Stimulated activated CD8-positive, alpha-beta memory T cell treated with anti-CD3 and anti-CD28 coated beads, Interleukin-12 subunit alpha, Interleukin-12 subunit beta, amount 100 ng/mL, for 24 hours (primary cell): Measurements from ENCODE around the gene FMNL3.

Source experiments
- DNase-seq: peaks from one replicate; pipeline ENCODE4 v3.0.0-alpha.2; 2020; ENCODE audit errors: extremely low read depth

The FMNL3 gene

DNA sequence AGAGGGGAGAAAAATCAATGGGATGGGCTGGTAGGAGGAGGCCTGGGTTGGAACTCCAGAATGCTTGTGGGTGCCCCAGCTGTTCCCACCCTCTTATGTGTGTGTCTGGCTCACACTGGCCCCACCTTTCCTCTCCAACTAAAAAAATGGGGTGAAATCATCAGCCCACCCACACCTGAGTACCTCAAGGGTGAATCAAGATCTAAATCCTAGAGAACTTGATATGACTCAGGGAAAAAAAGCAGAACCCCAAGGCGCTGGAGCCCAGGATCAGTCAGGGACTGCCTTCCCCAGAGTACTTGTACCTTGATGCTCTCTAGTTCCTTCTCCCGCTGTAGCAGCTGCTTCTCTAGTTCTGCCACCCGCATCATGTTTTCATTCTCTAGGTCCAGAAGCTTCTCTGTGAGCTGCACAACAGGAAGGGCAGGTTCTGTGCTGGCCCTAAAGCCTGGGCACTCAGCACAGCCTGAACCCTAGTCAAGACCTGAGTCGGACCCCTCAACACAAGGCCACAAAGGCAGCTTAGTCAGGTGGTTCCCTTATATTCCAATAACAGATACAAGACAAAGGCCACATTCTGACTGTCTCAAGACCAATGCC is 54.2 kb downstream of the FMNL3 start:
- DNase-seq = no peak

DNA sequence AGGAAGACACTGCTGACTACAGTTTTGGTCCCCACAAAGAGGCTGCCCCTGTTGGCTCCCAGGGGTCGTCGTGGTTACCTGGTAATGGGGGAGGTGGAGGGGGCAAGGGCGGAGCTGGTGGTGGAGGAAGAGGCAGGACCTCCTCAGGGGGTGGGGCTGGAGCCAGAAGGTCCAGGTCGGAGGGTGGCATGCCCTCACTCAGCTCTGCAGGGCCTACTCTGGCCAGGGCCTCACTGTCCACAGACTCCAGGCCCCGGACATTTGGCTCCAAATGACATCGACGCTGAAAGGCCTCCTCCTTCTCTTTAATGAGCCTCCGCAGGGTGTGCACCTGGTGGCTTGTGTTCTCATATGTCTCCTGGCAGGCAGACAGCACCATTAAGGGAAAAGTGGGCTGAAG is 55.4 kb downstream of the FMNL3 start:
- DNase-seq = no peak

DNA sequence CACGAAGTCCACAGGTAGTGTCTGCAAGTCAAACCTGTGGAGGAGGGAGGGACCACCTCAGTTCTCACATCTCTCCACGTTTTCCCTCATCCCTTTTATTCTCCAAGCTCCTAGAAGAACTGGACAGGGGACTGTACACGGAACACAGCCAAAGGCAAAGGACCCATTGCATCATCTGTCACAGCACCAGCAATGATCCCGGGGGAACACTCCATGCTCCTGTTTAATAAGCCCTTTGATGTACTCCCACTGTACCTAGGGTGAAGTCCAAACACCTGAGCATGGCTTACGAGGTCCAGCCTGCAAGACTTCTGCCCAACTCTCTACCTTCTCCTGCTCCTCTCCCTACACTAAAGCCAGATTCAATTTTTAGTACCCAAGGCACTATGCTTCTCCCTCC is 57.3 kb downstream of the FMNL3 start:
- no peak for DNase-seq

DNA sequence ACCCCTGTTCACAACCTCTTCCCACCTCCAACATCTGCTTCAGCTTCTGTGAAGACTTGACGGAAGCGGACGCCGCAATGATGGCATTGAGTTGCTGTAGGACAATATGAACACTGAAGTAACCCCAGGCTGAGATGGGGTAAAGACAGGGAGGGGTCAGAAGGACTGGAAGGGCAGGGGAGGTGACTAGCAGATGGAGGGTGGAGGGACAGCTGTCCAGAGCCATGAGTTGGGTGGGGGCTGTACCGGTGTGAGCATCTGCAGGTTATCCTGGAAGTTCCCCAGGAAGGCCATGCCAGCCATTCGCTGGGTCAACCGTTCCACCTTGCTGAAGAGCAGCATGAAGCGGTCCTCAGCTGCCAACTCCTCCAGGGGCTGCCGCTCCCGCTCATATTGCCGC is 57.8 kb downstream of the FMNL3 start:
- no peak for DNase-seq

DNA sequence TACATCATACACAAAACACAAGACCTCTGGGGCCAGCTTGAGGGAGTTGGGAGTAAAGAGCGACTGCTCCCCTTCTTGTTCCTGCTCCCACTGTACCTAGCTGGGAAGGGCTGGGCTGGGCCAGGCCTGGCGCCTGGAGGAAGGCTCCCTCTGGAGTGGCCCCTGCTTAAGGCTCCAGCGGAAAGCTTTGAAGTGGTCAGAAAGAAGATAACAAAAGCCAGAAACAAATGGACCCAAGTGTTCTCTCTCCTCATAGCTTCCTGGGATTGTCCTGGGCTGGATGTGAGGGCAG is 58.5 kb downstream of the FMNL3 start:
- no peak for DNase-seq

DNA sequence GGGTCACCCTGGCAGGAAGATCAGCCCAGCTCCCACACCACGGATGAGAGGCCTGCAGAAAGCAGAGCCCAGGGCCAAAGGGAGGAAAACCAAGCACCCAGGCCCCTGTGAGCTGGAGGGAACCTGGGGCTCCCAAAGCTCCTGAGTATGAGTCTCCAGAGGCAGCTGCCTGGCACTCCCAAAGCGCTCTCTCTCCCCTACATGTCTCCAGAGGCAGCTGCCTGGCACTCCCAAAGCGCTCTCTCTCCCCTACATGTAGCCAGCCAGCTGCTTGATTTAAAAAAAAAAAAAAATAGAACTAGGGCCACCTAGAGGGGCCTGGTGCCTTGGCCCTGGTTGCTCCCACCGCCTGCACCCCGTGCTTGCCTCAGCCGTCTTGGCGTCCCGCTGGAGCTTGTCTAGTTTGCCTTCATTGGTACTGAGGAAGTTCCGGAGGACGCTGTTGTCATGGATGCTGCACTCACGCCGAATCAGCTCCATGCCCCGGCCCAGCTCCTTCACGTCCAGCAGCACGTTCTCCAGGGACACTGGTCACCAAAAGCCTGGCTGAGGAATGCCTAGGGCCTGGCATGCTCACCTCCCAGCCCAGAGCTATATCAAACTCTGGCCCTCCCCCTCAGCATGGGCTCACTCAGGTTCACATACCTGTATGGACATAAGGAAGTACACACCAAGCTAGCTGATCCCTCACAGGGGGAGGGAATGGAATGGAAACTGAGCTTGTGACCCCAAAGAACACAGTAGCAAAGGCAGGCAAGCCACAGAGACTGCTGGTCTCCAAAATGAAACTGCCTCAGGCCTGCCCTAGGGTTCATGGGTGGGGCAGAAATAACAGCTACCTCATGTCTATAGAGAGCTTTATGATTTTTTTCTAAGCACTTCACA is 59.1 kb downstream of the FMNL3 start:
- DNase-seq = no peak

DNA sequence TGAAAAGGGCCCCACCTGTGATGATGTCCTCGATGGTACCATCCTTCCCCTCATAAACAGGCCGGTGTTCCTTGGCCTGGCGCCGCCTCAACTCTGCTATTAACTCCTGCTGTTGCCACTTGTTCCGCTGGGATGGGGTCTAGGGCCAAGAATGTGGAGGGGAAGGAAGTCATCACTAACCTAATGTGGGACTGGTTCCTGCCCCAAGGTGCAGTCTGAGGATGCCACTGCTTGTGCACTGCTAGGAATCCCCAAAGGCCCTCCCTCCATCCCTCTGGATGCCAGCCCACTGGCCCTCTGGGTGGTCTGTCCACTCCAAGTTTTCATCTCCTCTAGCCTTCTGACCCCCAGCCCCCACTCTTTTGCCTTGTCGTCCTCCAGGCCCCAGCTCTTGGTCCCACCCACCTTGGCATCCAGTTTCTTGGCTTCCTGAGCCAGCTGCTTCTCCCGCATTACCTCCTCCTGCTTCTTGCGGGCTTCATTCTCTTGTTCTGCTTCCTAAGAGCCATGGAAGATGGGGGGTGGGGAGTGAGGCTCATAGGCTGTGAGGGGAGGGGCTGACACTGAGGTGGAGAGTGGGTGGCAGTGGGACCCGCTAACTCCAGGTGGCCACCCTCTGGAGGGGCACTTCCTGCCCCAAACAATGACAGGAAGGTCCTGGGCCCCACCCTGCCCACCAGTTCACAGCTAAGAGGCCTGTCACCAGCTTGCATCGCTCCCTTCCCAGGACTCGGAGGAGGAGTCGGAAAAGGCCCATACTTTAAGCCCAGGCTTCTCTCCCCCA is 60.1 kb downstream of the FMNL3 start:
- DNase-seq = no peak

DNA sequence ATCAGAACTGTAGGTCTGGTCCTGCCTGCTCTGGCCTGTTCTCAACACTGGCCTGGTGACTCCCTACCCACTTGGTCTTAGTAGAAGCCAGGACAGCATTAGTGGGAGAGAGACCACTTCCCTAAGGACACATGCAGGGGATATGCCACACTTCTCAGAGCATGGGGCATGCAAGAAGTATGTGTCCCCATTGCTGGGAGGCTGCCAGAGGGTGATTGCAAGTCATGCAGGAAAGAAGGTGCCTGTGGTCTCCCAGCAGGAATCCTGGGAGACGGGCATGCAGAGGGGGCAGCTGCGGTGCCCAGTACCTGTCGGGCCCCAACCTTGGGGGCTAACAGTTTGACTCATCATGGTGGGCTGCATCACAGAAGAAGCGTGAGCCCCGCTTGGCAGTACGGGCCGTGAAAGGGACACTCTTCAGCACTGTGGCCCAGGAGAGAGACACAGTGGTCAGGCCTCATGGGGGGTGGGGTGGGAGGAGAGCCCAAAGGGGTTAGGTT is 60.8 kb downstream of the FMNL3 start:
- no peak for DNase-seq

DNA sequence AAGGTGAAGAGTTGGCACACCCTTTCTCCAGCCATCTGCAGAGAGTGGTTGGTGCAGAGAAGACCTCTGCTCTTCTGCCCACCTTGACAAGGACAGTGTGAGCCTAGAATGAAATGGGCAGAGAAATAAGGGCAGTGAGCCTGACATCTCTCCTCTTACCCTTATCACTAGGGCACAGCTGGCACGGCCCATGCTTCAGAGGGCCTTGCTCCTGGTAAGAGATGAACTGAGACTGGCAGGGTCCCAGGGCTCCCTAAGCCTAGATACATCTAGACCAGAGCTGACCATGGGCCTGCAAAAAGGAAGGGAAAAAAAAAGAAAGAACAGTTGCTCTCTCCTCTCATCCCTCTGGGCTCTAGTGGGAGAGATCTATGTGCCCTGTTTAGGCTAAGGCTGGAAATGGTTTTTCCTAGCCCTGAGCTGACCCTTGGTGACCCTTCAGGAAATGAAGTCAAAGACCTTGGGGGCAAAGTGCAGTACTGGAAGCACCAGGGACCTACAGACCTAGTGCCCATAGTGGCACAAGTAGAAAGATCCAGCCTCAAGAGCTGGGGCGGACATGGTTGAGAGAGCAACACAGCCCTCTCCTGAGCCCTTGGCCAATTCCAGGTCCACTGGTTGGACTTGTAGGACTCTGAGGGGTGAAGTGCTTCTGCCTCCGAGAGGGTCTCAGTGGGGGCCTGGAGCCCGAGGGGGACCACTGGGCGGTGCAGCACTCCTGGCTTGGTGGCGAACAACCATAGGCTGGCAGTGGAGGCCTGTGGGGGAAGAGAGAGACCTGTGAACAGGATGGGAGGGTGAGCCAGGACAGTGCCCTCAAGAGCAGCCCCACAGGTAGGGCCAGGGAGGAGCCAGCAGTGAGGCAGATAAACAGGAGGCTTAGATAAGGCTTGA is 61.8 kb downstream of the FMNL3 start:
- no peak for DNase-seq

DNA sequence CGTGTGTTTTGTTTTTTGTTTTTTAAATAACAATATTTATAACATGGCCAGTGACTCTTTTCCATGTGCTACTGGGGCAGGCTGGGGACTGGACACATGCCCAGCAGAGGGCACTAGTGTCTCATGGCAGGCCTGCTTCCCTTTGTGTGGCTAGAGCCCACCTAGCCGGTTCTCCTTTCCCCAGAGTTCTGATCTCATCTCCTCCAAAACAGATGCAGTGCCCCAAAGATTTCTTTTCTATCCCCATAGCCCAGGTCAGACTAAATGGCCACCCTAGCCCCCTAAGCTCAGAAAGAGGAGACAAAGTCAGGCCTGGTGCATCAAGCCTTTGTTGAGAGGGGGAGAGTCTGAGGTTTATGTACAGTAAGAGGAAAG is 62.6 kb downstream of the FMNL3 start:
- DNase-seq = peak; percentile 46

DNA sequence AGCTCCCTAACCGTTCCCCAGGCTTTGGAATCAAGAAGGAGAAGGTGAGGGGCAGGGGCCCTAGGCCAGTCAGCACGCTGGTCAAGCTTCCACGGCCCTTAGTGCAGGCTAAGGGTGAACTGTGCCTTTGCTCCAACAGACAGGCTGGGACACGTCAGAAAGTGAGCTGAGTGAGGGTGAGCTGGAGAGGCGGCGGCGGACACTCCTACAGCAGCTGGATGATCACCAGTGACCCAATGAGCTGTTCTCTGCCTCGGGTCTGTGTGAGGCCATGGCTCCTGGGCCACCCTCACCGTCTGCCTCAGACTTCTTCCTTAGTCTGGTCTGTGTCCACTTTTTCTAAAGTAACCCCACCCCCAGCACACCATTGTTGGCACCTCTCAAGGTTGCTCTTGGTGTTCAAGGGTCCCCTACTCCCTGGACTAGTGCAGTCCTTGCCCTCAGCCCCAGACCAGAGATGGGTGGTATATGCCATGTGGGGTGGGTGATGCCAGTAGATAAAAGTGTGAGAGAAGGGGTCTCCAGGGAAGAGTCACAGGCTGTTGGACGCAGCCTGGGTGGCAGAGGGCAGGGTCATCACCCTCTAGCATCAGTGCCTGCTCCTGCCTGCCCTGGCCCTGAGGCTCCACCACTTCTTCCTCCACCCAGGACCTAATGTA is 63.1 kb downstream of the FMNL3 start:
- no peak for DNase-seq

DNA sequence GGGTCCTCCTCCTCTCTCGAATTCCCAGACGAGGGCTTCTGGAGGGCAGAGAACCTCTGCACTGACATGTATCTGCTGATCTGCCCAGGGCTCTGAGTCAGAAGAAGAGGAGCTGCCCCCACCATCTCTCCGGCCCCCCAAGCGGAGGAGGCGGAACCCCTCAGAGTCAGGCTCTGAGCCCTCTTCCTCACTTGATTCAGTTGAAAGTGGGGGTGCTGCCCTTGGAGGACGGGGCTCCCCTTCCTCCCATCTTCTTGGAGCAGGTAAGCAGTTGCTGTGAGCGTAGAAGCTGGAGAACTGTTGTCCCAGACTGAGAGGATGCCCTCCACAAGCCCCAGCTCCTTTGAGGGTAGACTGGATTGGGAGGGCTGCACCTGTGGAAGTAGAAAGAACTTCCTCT is 64.1 kb downstream of the FMNL3 start:
- DNase-seq = no peak

DNA sequence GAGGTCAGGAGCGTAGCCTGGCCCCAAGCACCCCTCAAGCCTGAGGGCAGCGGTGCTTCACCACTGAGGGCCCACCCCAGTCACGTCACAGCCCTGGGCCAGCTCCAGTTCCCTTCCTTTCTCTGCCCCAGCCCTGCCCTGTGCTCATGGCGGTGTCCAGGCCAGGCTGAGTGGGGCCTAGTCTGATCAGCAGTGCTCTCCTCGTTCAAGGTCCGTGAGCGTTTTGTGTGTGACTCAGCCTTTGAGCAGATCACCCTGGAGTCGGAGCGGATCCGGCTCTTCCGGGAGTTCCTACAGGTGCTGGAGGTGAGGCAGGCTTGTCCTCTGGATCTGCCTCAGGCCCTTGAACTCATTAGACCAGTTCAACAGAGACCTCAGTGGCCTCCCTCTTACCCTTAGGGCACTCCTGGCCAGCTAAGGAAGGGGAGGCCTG is 64.8 kb downstream of the FMNL3 start:
- DNase-seq = no peak

DNA sequence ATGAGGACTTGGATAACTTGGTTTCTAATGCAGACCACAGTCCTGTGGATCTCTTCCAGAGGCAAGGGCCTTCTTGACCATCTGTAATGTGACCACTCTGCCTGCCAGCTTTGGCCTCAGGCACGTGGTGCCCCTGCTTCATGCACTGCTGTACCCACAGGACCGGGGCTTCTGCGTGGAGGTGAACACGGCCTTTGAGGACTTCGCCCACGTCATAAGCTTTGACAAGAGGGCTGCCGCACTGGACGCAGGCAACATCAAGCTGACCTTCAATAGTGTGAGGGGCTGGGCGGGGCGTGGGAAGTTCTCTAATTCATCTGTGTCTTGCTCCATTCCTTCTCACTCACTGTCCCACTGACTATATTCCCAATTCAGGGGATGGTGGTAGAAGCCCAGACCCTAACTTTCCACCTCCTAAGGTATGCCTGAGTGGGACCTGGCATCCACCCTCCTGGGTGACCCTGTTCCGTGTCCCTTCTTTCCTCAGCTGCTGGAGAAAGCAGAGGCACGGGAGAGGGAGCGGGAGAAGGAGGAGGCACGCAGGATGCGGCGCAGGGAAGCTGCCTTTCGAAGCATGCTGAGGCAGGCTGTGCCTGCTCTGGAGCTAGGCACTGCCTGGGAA is 65.3 kb downstream of the FMNL3 start:
- DNase-seq = no peak

DNA sequence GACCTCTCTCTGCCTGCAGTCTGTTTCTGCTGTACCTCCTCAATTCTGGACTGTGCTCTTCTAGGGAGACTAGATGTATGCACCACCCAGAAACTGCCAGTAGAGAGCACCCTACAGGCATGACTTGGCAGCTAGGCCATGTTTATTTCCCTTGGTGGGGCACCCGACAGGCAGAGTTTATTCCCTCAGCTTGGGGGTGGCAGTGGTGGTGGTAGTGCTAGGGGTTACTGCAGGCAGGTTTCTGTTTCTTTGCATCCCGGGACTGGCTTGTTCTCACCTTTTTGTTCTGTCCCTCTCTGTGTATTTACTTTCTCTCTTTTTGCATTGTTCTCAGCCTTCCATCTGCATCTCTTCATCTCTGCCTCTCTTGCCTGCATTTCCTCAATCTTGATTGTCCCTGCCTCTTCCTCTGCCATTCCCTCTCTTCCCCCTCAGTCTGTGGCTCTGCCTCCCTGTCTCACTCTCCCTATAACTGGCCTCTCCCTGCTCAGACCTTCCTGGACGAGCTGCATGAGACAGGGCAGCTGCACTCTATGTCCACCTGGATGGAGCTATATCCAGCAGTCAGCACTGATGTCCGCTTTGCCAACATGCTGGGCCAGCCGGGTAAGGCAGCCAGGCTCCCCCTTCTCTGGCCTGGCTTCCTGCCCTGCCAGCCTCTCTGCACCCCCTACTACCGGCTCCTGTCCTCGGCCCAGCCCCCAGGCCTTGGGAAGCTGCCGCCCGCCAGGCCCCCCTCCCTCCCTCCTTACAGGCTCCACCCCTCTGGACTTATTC is 70.0 kb downstream of the FMNL3 start:
- DNase-seq = no peak

DNA sequence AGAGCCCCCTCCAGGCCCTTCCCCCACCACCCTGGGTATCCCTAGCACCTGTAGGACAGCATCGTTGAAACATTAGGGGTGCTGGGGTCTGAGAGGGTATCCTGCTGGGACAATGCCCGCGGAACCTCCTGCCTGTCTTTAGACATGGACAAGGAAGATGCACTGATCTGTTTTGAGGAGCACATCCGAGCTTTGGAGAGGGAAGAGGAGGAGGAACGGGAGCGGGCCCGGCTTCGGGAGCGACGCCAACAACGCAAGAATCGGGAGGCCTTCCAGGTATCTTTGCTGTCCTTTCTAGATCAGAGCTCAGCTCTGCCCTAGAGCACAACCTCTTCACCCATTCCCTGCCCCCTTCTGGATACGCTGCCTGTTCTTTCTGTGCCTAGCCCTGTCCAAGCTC is 70.6 kb downstream of the FMNL3 start:
- DNase-seq = no peak

DNA sequence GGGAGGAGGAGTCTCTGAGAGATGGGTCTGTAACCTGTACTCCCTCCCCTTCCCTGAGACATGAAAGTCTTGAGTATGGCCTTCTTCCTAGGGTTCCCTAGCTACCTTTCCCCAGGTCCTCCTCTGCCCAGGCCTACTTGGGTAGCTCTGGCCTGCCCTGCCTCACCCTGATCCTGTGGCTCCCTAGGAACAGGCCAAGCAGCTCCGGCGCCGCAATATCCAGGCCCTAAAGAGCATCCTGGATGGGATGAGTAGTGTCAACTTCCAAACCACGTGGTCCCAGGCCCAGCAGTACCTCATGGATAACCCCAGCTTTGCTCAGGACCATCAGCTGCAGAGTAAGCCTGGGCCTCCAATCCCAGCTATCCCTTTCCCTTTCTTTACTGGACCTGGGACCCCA is 71.5 kb downstream of the FMNL3 start:
- DNase-seq = no peak

DNA sequence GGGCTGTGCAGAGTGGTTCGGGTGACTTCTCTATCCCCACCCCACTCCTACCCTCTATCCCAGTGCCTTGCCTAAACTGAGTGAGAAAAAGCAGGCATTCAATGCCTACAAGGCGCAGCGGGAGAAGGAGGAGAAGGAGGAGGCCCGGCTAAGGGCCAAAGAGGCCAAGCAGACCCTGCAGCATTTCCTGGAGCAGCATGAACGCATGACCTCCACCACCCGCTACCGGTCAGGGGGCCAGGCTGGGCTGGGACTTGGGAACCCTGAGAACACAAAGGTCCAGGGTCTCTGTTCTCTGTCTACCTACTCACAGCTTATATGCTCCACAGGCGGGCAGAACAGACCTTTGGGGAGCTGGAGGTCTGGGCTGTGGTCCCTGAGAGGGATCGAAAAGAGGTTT is 72.2 kb downstream of the FMNL3 start:
- no peak for DNase-seq

DNA sequence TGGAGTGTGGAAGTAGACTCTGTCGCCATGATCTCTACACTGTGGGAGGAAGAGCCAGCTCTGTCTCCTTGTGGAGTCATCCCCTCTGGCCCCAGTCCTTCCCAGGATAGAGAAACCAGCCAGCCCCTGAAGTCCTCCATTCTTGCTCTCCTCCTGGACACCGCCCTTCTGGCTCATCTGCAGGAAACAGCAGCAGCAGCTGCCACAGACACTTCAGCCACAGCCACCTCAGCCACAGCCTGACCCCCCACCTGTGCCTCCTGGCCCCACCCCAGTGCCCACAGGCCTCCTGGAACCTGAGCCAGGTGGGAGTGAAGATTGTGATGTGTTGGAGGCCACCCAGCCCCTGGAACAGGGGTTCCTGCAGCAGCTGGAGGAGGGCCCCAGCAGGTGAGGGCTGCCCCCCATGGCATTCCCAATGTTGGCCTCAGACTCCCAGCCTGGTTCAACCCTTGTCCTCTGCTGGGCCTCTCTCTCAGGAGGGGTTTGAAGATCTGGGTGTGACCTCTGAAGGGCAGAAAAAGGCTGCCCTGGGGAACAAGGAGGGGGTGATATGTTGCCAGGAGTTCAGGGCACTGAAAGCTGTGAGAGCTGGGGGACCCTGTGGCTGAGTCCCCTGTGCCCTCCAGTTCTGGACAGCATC is 73.4 kb downstream of the FMNL3 start:
- no peak for DNase-seq
